ENCODE results near the gene DCC. TPM values are rescaled to one million over a fixed set of nuclear protein-coding genes. Genes with fewer than 3 reads are reported as not detected.

The DCC gene
- total RNA-seq, 1 donor from 2014 or later: 14.7 TPM

- Mint-ChIP-seq H3K27me3 (ENCODE audit: unreplicated experiment) (no peaks in the 10 kb centered on the region), H3K4me3 (ENCODE audit: unreplicated experiment) (no peak overlapping the region), H3K27ac (ENCODE audit: unreplicated experiment) (no peak overlapping the region), H3K4me1 (ENCODE audit: unreplicated experiment) (no peaks in the 10 kb centered on the region), H3K36me3 (ENCODE audit: low read depth, unreplicated experiment) (no peaks in the 10 kb centered on the region), H3K9me3 (ENCODE audit: unreplicated experiment) (peaks cover under 1% of the 10 kb centered on the region)
- no peak for DNase-seq (ENCODE audit: low spot score)
- TF ChIP-seq CTCF (IDR thresholded peaks at IDR 0.05; ENCODE audit: unreplicated experiment): no peak
Measured at GRCh38 chr18:52504589-52504988, 164.6 kb downstream of the DCC start.

GRCh38 chr18:52510139-52510538 lies 170.1 kb downstream of the DCC start:
- Mint-ChIP-seq H3K36me3 (ENCODE audit: low read depth, unreplicated experiment) (no peaks in the 10 kb centered on the region), H3K9me3 (ENCODE audit: unreplicated experiment) (no peaks in the 10 kb centered on the region), H3K27me3 (ENCODE audit: unreplicated experiment) (peaks cover 1% of the 10 kb centered on the region), H3K27ac (ENCODE audit: unreplicated experiment) (no peak overlapping the region), H3K4me1 (ENCODE audit: unreplicated experiment) (no peaks in the 10 kb centered on the region), H3K4me3 (ENCODE audit: unreplicated experiment) (no peak overlapping the region)
- peak; percentile 4 for DNase-seq (ENCODE audit: low spot score)
- no peak for TF ChIP-seq CTCF (IDR thresholded peaks at IDR 0.05; ENCODE audit: unreplicated experiment)

GRCh38 chr18:52518086-52518485 lies 178.1 kb downstream of the DCC start:
- TF ChIP-seq CTCF (IDR thresholded peaks at IDR 0.05; ENCODE audit: unreplicated experiment): no peak
- no peak for DNase-seq (ENCODE audit: low spot score)
- Mint-ChIP-seq H3K27ac (ENCODE audit: unreplicated experiment) (no peak overlapping the region), H3K9me3 (ENCODE audit: unreplicated experiment) (no peaks in the 10 kb centered on the region), H3K4me3 (ENCODE audit: unreplicated experiment) (no peak overlapping the region), H3K27me3 (ENCODE audit: unreplicated experiment) (no peaks in the 10 kb centered on the region), H3K36me3 (ENCODE audit: low read depth, unreplicated experiment) (no peaks in the 10 kb centered on the region), H3K4me1 (ENCODE audit: unreplicated experiment) (no peaks in the 10 kb centered on the region)

- TF ChIP-seq CTCF (IDR thresholded peaks at IDR 0.05; ENCODE audit: unreplicated experiment): no peak
- no peaks in the 10 kb centered on the region for H3K36me3 Mint-ChIP-seq (ENCODE audit: low read depth, unreplicated experiment)
- H3K9me3 Mint-ChIP-seq (ENCODE audit: unreplicated experiment): no peaks in the 10 kb centered on the region
- no peak overlapping the region for H3K27ac Mint-ChIP-seq (ENCODE audit: unreplicated experiment)
- H3K4me1 Mint-ChIP-seq (ENCODE audit: unreplicated experiment): no peaks in the 10 kb centered on the region
- H3K4me3 Mint-ChIP-seq (ENCODE audit: unreplicated experiment): no peak overlapping the region
- H3K27me3 Mint-ChIP-seq (ENCODE audit: unreplicated experiment): no peaks in the 10 kb centered on the region
- DNase-seq (ENCODE audit: low spot score): no peak
Measured at GRCh38 chr18:52519021-52519420, 179.0 kb downstream of the DCC start.

GRCh38 chr18:52523566-52523965 lies 183.6 kb downstream of the DCC start:
- Mint-ChIP-seq H3K27ac (ENCODE audit: unreplicated experiment) (no peak overlapping the region), H3K9me3 (ENCODE audit: unreplicated experiment) (peaks cover 4% of the 10 kb centered on the region), H3K36me3 (ENCODE audit: low read depth, unreplicated experiment) (no peaks in the 10 kb centered on the region), H3K27me3 (ENCODE audit: unreplicated experiment) (no peaks in the 10 kb centered on the region), H3K4me1 (ENCODE audit: unreplicated experiment) (no peaks in the 10 kb centered on the region), H3K4me3 (ENCODE audit: unreplicated experiment) (no peak overlapping the region)
- no peak for TF ChIP-seq CTCF (IDR thresholded peaks at IDR 0.05; ENCODE audit: unreplicated experiment)
- no peak for DNase-seq (ENCODE audit: low spot score)

All from endothelial cell (in vitro differentiated cells).